ENCODE measurements around the gene CLN5.
"Not testable (repeated sequence)": the region's sequence is repeated elsewhere in the genome, so short reads cannot be mapped to it uniquely, and the experiment has no call there.

The CLN5 gene

GRCh38 chr13:76975863-76976262 is 16.0 kb upstream of the CLN5 start:
- DNase-seq (ENCODE audit: low spot score): no peak

- no peak for DNase-seq (ENCODE audit: low spot score)
These were observed 15.4 kb upstream of the CLN5 start for GRCh38 chr13:76976490-76976889.

GRCh38 chr13:76976929-76977328 is 15.0 kb upstream of the CLN5 start:
- no peak for DNase-seq (ENCODE audit: low spot score)

GRCh38 chr13:76980075-76980718 is 11.7 kb upstream of the CLN5 start:
- DNase-seq (ENCODE audit: low spot score): peak; percentile 83

GRCh38 chr13:76982061-76982460 is 9.8 kb upstream of the CLN5 start:
- no peak for DNase-seq (ENCODE audit: low spot score)

GRCh38 chr13:76983676-76984075 is 8.2 kb upstream of the CLN5 start:
- no peak for DNase-seq (ENCODE audit: low spot score)

GRCh38 chr13:76991432-76991795 is 467 bp upstream of the CLN5 start:
- peak; percentile 90 for DNase-seq (ENCODE audit: low spot score)

- DNase-seq (ENCODE audit: low spot score): no peak
These were observed 694 bp downstream of the CLN5 start for GRCh38 chr13:76992548-76993001.

GRCh38 chr13:76993021-76993420 is 1.1 kb downstream of the CLN5 start:
- no peak for DNase-seq (ENCODE audit: low spot score)

- no peak for DNase-seq (ENCODE audit: low spot score)
These were observed 1.6 kb downstream of the CLN5 start for GRCh38 chr13:76993473-76993872.

- DNase-seq (ENCODE audit: low spot score): no peak
These were observed 2.4 kb downstream of the CLN5 start for GRCh38 chr13:76994281-76994680.

GRCh38 chr13:77000475-77000874 is 8.6 kb downstream of the CLN5 start:
- no peak for DNase-seq (ENCODE audit: low spot score)

GRCh38 chr13:77001540-77001939 is 9.7 kb downstream of the CLN5 start:
- DNase-seq (ENCODE audit: low spot score): no peak

- DNase-seq (ENCODE audit: low spot score): no peak
These were observed 10.2 kb downstream of the CLN5 start for GRCh38 chr13:77001963-77002587.

GRCh38 chr13:77002590-77003190 is 10.8 kb downstream of the CLN5 start:
- DNase-seq (ENCODE audit: low spot score): no peak

GRCh38 chr13:77008337-77008736 is 16.5 kb downstream of the CLN5 start:
- peak; percentile 22 for DNase-seq (ENCODE audit: low spot score)

- DNase-seq (ENCODE audit: low spot score): peak; percentile 71
These were observed 17.1 kb downstream of the CLN5 start for GRCh38 chr13:77009011-77009410.

GRCh38 chr13:77009719-77010118 is 17.8 kb downstream of the CLN5 start:
- DNase-seq (ENCODE audit: low spot score): not testable (repeated sequence)

GRCh38 chr13:77013853-77014542 is 22.1 kb downstream of the CLN5 start:
- DNase-seq (ENCODE audit: low spot score): no peak

- no peak for DNase-seq (ENCODE audit: low spot score)
These were observed 23.2 kb downstream of the CLN5 start for GRCh38 chr13:77014906-77015685.

GRCh38 chr13:77016251-77016812 is 24.5 kb downstream of the CLN5 start:
- DNase-seq (ENCODE audit: low spot score): no peak
